ENCODE results near the gene NOS3. TPM values are rescaled to one million over a fixed set of nuclear protein-coding genes. Genes with fewer than 3 reads are reported as not detected.

NOS3 gene
- total RNA-seq, 1 donor from 2014 or later: 185 TPM

GRCh38 chr7:151017370-151017952 is 26.6 kb downstream of the NOS3 start:
- DNase-seq (ENCODE audit: low spot score in 2 of 2): no peak

GRCh38 chr7:151017953-151018420 is 27.2 kb downstream of the NOS3 start:
- Histone ChIP-seq H3K4me1 (peaks cover 12 to 15% of the 10 kb centered on the region in 2 donors), H3K9me3 (no peaks in the 10 kb centered on the region), H3K36me3 (no peaks in the 10 kb centered on the region), H3K27me3 (peaks cover 18% of the 10 kb centered on the region), H3K4me3 (peak overlapping the region; percentile 35 to 52), H3K27ac (no peak overlapping the region)
- TF ChIP-seq CTCF (IDR thresholded peaks at IDR 0.05): peak; percentile 70 to 92 (median 90)
- DNase-seq (ENCODE audit: low spot score in 2 of 2): peak in 1 of 2 donors; percentile 79
- intact Hi-C loops (cut with DNase I): loop anchor here (1.0 to 5.0 kb wide), 2 partner anchors 56 to 120 kb away; no protein-coding TSS in a partner anchor

More at GRCh38 chr7:151017370-151017952, 26.6 kb downstream of the NOS3 start:
- TF ChIP-seq CTCF (IDR thresholded peaks at IDR 0.05): no peak
- Histone ChIP-seq H3K36me3 (no peaks in the 10 kb centered on the region), H3K4me1 (peaks cover 12 to 15% of the 10 kb centered on the region in 2 donors), H3K27me3 (peaks cover 20% of the 10 kb centered on the region), H3K27ac (no peak overlapping the region), H3K4me3 (peak overlapping the region in 1 of 2 donors; percentile 52), H3K9me3 (no peaks in the 10 kb centered on the region)
- intact Hi-C loops (cut with DNase I): loop anchor here (1.0 to 5.0 kb wide), 2 partner anchors 55 to 119 kb away; no protein-coding TSS in a partner anchor

- Histone ChIP-seq H3K27me3 (peaks cover 12% of the 10 kb centered on the region), H3K27ac (no peak overlapping the region), H3K36me3 (no peaks in the 10 kb centered on the region), H3K4me1 (peaks cover 7 to 12% of the 10 kb centered on the region in 2 donors), H3K4me3 (peak overlapping the region; percentile 35 to 52), H3K9me3 (no peaks in the 10 kb centered on the region)
- intact Hi-C loops (cut with DNase I): loop anchor here (5.0 kb wide), 1 partner anchor 56 kb away; no protein-coding TSS in a partner anchor
- DNase-seq (ENCODE audit: low spot score in 2 of 2): no peak
- TF ChIP-seq CTCF (IDR thresholded peaks at IDR 0.05): no peak
Measured at GRCh38 chr7:151018421-151019129, 27.8 kb downstream of the NOS3 start.

GRCh38 chr7:151019130-151019447 is 28.3 kb downstream of the NOS3 start:
- H3K4me1 ChIP-seq: peaks cover 7% of the 10 kb centered on the region in 2 donors
- H3K9me3 ChIP-seq: no peaks in the 10 kb centered on the region
- intact Hi-C loops (cut with DNase I): loop anchor here (5.0 kb wide), 1 partner anchor 57 kb away; no protein-coding TSS in a partner anchor
- H3K27me3 ChIP-seq: peaks cover 12% of the 10 kb centered on the region
- H3K4me3 ChIP-seq: peak overlapping the region in 1 of 2 donors; percentile 52
- no peak for TF ChIP-seq CTCF (IDR thresholded peaks at IDR 0.05)
- no peak for DNase-seq (ENCODE audit: low spot score in 2 of 2)
- no peak overlapping the region for H3K27ac ChIP-seq
- H3K36me3 ChIP-seq: no peaks in the 10 kb centered on the region

GRCh38 chr7:151020231-151020630 is 29.4 kb downstream of the NOS3 start:
- Histone ChIP-seq H3K27ac (no peak overlapping the region), H3K4me3 (no peak overlapping the region), H3K4me1 (peaks cover 5 to 7% of the 10 kb centered on the region in 2 donors), H3K9me3 (no peaks in the 10 kb centered on the region), H3K27me3 (peaks cover 12% of the 10 kb centered on the region), H3K36me3 (no peaks in the 10 kb centered on the region)
- TF ChIP-seq CTCF (IDR thresholded peaks at IDR 0.05): no peak
- intact Hi-C loops (cut with DNase I): loop anchor here (10.0 kb wide), 1 partner anchor 1185 kb away; the partner anchor contains the start of gene ZNF862
- no peak for DNase-seq (ENCODE audit: low spot score in 2 of 2)

Data from ascending aorta (tissue), 2 donors.